Ureter (tissue), 1 donor: Measurements from ENCODE around the gene KLHL6. TPM values are rescaled to one million over a fixed set of nuclear protein-coding genes. Genes with fewer than 3 reads are reported as not detected.
A peak's percentile ranks its signal among the peaks of the same experiment; 100 is the strongest.
"Not testable (repeated sequence)": the region's sequence is repeated elsewhere in the genome, so short reads cannot be mapped to it uniquely, and the experiment has no call there.

Experiments used
- DNase-seq: peaks from one replicate; pipeline ENCODE4 v3.0.0-alpha.2; 2020; ENCODE audit warnings: low spot score
- total RNA-seq: library from RNA; stranded (reverse); gene quantifications from one replicate; pipeline ENCODE4 v1.2.4, GENCODE V29; 2023
- donor health status: DM: yes; HTN: yes; CAD: no.

Gene KLHL6
- total RNA-seq, 1 donor from 2014 or later, result 6.4 TPM

GRCh38 chr3:183532620-183533411 is 22.7 kb downstream of the KLHL6 start:
- DNase-seq, result no peak

- no peak for DNase-seq
Observed at GRCh38 chr3:183529717-183530116, 25.8 kb downstream of the KLHL6 start.

GRCh38 chr3:183529185-183529584 is 26.3 kb downstream of the KLHL6 start:
- no peak for DNase-seq

GRCh38 chr3:183528758-183529157 is 26.7 kb downstream of the KLHL6 start:
- DNase-seq, result not testable (repeated sequence)

GRCh38 chr3:183527428-183528379 is 27.8 kb downstream of the KLHL6 start:
- DNase-seq, result no peak

GRCh38 chr3:183526838-183527427 is 28.6 kb downstream of the KLHL6 start:
- DNase-seq, result no peak

GRCh38 chr3:183524476-183524875 is 31.0 kb downstream of the KLHL6 start:
- DNase-seq, result no peak

- not testable (repeated sequence) for DNase-seq
Observed at GRCh38 chr3:183520741-183521556, 34.6 kb downstream of the KLHL6 start.

GRCh38 chr3:183520295-183520694 is 35.2 kb downstream of the KLHL6 start:
- not testable (repeated sequence) for DNase-seq

GRCh38 chr3:183519891-183520290 is 35.6 kb downstream of the KLHL6 start:
- no peak for DNase-seq

GRCh38 chr3:183518491-183519251 is 36.8 kb downstream of the KLHL6 start:
- no peak for DNase-seq

- DNase-seq, result no peak
Observed at GRCh38 chr3:183517607-183518006, 37.9 kb downstream of the KLHL6 start.

GRCh38 chr3:183515968-183516851 is 39.3 kb downstream of the KLHL6 start:
- peak; percentile 57 for DNase-seq

GRCh38 chr3:183514021-183514420 is 41.5 kb downstream of the KLHL6 start:
- no peak for DNase-seq

GRCh38 chr3:183513046-183513706 is 42.3 kb downstream of the KLHL6 start:
- no peak for DNase-seq

- DNase-seq, result not testable (repeated sequence)
Observed at GRCh38 chr3:183511286-183512131, 44.0 kb downstream of the KLHL6 start.

- no peak for DNase-seq
Observed at GRCh38 chr3:183508821-183509220, 46.7 kb downstream of the KLHL6 start.

- no peak for DNase-seq
Observed at GRCh38 chr3:183507551-183507950, 48.0 kb downstream of the KLHL6 start.
